T follicular helper cell (primary cell): ENCODE measurements around the gene CCDC15.

Source experiments
- DNase-seq: peaks from one replicate; pipeline ENCODE4 v3.0.0-alpha.2; 2020; ENCODE audit warnings: low read depth

The CCDC15 gene

DNA sequence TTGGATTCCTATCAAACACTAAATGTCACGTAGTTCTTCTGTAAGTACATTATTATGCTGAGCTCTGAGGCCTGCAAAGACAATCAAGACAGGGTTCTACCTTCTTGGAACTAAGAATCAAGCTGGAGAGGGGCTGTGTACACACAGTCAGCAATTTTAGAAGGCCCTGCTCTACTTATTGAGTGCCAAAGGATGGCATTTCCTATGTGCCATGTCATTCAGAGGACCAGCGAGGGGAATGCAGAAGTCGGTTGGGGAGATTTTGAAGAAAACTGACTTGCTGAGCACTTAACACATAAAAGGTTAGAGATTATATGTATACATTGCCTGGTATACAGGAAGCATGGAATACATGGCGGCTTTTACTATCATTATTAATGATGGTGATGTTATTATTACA, 114.4 kb downstream of the CCDC15 start:
- no peak for DNase-seq

DNA sequence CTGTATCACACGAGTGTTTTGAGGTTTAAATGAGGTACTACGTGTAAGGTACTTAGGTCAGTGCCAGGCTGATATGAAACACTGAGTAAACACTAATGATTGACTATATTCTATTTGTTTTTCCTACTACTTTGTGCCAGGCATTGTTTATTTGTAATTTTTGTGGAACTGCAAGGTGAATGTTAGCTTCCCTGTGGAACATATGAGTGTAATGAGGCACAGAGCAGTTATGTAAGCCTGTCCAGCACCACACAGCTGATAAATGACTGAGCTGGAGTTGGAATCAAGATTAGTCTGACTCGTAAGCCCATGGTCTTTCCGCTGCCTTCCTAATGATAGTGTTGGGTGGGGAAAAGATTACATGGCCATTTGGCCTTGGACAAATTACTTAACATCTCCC, 115.0 kb downstream of the CCDC15 start:
- DNase-seq, result no peak

DNA sequence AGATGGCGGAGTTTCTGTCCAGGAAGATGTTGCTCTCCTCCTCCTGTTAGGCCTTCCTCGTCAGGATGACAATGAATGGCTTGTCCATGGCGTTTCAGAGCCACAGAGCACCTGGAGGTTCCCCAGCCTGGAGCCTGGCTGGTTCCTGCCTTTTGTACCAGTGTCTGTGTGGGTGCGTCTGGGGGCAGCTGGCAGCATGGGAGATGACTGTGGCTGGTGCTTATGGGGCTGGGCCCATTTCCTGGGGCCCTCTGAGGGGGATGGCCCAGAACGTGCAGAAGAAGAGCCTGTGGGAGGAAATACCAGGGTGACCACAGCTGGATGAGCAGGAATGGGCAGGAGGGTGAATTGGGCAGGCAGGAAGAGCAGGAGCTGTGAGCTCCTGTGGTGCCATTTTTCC, 115.8 kb downstream of the CCDC15 start:
- no peak for DNase-seq

DNA sequence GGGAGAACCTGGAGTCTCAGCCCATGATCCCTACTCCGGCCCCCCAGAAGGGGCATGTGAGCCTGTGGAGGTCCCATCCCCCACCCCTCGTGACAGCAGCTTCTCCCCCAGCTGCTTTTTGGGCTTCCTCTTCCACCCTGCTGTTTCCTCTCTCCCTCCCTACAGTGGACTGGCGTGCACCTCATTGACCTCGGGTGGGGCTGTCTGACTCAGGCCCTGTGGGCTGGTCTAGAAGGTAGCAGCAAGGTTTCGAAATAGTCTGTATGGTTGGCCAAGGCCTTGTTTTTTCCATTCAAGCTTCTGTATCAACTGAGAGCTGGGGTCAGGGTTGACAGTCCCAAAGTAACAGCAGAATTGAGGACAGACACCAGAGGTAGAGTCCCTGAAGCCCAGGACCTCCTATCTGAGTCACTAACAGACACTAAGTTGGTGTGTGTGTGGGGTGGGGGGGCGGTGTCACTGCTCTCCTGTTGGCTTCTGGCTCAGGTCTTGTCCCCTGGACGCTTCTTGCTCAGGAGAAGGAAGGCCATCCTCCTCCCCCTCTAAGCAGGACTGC, 116.8 kb downstream of the CCDC15 start:
- DNase-seq, result no peak

DNA sequence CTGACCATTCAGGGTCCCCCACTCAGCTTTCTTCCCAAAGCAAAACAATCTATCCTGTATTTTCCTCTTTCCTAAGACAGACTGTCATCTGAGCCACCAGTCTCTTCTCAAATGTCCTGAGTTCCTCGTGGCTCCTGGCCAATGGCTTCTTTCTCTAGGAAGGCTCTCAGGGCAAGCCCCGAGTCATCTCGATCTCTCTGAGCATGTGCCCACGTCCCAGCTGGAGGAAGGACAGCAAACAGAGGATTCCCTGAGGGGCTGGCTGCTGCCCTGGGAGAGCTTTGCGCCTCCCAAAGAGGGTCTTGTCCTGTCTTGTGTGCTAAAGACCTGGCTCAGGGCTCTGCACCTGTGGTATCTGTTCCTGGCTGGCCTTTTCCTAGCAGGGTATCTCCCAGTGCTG, 117.4 kb downstream of the CCDC15 start:
- no peak for DNase-seq

DNA sequence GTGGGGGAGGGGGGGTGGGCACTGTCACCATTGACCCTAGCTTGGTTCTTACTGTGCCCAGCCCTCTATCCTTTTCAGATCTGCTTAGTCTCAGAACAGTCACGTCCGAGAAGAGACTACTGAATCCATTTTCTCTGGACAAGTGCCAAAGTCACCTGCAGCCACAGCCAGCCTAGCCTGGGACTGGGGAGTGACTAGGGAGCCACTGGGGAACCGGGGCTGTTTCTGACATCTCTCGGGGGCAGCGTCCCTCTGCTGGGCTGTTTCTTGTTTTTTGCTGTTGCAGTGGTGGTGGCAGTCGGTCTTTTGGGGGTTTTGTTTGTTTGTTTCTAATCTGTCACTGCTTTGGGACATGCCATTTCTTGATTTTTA, 117.8 kb downstream of the CCDC15 start:
- no peak for DNase-seq

DNA sequence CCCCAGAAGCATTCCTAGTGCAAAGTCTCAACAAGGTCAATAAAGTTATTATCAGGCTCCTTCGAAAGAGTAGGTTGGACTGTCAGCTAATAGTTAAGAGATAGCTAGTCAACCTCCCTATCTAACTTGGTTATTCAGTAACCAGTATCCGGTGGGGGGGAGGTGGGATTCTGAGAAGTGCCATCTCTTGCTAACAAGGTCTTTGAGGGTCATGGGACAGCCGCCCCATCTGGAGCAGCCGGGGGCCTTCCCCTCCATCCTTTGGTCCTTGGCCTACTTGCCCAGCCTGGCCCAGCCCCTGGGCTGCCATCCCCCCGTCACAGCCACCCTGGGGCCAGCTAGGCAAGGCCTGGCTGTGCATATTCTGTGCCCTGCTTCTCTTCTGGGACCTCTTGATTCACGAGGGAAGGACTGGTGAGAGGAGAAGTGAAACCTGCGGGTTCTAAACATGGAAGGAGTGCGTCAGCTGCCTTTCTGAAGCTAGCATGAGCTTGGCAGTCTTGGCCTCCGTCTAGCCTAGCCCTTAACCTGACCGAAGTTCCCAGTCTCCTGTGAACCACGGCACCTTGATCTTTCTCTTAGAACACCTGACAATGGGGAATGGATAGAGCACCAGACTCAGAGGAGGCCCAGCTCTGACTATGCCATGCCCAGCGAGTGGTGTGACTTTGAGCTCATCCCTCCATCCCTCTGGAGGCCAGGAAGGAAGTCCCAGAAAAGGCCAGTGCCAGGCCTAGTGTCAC, 118.4 kb downstream of the CCDC15 start:
- DNase-seq, result no peak

DNA sequence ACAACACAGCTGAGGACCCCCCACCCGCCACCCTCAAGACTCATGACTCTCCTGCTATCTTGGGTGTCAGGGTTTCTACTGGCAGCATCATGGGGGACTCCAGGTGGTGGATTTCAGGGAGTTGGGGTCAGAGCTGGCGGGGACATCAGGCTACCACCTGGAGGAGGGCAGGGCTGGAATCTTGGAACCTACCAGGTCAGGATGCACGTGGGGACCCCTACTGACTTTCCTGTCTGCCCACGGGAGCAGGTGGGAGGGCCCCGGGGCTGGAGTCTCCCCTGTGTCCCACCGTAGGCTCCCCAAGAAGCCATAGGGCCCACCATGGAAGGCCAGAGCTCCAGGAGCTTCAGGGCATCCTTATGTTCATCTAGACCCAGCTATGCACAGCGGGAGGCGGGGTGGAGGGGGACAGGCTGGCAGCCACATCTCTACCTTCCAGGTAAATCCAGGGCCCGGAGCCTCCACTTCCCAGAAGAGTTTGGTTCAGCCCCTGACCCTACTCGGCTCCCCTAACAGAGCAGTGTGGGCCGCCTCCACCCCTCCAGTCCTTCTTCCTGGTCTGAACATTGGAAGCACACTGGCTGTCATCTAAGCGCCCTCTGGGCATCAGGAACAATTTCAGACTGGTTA, 119.1 kb downstream of the CCDC15 start:
- no peak for DNase-seq

DNA sequence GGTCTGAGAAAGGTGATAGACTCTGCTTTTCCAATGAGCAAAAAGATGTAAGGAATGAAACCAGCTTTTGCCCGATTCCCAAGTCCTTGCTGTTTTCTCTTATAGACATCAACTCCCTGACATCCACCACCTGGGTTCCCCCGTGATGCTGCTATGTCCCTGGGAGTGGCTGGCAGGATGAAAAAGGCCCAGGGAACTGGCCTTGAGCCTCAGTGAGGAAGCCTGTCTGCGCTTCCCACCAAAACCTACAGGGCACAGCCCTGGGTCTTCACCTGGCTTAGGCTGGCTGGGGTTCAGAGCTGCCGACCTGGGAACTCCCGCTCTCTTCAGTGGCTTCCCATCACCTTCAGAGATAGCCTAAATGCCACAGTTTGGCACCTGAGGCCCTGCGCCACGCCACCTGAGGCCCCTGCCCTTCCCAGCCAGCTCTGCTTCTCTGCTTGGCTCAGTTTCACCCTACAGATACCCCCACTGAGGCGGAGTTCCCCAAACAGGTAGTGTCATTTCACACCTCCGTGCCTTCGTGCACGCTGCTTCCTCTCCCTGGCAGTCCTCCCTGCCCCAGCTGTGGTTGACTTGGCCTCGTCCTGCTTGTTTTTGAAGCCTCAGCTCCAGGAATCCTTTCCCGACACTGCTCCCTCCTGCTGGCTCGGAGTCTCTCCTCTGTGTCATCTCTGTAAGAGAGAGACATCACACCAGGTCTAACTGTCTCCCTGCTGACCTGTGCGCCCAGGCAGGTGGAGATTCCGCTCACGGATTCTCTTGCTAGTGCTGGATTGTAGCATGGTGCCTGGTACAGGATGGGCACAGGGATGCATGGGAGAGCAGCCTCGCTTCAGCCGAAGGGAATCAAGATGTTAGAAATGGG, 119.8 kb downstream of the CCDC15 start:
- DNase-seq, result no peak

DNA sequence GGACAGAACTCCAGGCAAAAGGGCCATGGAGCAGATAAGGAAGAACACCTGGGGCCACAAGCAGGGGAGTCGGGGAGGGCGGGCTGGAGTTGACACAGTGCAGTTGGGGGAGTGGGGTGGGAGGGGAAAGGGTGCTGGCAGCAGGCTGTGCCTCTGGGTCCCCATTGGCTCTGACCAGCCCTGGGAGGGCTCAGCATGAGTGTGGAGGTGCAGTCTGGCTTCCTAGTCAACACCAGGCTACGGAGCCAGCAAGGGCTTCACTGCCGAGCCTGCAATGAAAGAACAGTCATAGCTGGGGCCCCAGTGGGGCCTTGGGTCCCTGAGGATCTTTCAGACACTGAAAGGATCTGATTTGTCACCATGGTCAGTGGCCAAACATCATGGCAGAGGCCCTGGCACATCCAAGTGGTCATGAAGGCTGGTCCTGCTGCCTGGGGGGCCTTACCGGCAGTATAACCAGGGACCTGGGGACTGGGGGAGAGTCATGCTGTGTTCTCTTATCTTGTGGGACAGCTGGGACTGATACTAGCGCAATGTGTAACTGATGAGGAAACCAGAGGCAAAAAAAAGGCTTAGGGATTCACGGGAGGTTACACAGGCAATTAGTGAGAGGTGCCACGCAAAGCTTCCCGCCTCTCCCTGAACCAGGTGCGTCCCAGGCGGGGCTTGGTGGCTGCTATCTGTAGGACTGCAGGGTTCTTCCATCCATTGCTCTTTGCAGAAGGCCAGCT, 120.7 kb downstream of the CCDC15 start:
- no peak for DNase-seq

DNA sequence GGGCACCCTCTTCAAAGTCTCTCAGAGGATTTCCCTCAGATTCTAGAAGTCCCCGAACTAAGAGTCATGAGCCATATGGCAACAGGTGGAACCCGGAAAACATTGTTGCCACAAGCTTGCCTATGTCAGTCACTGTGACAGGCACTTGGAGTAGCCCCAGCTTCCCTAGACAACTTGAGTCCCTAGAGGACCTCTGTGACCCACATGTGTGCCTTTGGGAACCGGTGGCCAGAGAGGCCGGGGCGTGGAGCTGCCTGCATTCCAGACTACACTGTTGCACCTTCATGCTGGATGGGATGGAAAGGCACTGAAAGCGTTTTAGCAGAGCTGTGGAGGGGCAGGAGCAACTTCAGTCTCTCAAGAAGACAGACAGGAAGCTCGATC, 121.2 kb downstream of the CCDC15 start:
- no peak for DNase-seq

DNA sequence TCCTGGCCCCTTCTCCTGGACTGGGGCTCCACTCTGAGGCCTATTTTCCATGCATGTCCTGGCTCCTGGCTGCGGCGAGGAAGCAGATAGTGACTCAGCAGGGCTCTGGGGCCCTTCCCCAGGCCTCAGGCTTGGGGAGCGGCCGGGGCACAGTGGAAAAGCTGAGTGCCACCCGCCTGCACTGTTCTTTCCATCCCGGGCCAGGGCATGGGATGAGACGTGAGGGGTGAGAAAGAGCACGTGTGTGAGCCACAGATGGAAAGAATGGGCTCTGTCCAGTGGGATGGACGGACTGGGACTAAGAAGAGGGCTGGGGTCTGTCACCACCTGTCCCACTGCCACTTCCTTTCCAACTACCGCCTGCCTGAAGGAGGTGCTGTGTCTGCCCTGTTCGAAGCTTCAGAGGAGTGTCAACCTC, 121.9 kb downstream of the CCDC15 start:
- no peak for DNase-seq

DNA sequence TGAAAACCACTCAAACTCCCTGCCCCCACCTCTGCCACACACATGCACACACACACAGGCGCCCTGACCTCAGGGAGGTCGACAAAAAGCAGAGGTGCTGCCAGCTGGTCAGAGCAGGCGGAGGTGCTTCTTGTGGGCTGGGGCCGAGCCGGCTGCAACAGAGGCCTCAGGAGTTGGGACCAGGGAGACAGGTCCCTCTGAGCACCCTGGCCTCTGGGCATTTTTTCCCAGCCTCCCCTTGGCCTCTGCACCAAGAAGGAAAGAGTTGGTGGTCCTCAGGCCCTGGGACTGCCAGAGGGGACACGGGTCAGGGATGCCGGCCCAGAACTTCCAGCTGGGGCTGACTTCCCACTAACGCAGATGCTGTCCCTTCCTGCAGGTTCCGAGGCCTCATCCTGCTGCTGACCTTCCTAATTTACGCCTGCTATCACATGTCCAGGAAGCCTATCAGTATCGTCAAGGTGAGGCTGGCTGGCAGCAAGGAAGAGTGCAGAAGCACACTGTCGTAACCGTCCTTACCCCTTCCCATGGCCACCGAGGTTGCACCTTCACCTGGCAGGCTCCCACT, 122.5 kb downstream of the CCDC15 start:
- no peak for DNase-seq

DNA sequence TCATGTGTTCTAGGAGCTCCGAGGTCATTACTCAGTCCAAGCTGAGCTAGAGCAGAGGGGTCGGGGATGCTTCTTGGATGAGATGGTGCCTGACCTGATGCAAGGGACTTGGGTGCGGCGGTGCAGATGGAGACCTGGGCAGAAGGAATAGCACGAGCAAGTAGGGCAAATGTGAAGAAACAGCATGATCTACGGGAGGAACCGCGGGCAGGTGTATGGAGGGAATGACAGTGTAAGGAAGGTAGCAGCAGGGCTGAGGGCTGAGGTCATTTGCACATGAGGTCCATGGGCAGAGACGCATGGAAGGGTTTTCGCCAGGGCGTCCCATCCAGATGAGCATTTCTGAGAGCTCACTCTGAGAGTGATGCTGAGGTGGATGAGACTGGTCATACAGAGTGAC, 124.0 kb downstream of the CCDC15 start:
- DNase-seq, result no peak

DNA sequence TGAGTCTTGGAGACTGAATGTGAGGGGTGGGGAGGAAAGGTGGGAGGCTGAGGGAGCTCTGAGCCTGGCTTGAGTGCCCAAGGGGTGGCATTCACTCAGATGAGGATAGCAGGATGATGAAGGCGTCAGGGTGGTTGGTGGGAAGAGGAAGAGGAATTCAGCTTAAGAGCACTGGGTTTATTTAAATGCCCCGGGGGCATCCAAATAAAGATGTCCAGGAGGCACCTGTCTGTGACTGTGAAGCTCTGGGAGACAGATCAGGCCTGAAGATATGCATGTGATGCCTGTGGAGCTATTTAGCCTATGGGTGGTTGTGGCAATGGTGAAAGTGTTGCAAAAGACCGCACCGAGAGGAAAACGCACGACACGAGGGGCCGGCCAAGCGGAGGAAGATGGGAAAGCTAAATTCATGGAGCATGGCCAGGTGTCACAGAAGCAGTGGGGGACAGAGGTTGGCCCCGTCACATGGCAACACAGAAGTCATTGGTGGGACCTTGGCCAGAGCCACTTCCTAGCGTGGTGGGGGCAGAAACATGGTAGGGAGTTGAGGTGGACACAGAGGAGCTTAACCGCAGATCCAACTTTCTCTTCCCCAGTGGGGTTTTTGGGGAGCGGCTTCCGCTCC, 124.6 kb downstream of the CCDC15 start:
- DNase-seq, result no peak

DNA sequence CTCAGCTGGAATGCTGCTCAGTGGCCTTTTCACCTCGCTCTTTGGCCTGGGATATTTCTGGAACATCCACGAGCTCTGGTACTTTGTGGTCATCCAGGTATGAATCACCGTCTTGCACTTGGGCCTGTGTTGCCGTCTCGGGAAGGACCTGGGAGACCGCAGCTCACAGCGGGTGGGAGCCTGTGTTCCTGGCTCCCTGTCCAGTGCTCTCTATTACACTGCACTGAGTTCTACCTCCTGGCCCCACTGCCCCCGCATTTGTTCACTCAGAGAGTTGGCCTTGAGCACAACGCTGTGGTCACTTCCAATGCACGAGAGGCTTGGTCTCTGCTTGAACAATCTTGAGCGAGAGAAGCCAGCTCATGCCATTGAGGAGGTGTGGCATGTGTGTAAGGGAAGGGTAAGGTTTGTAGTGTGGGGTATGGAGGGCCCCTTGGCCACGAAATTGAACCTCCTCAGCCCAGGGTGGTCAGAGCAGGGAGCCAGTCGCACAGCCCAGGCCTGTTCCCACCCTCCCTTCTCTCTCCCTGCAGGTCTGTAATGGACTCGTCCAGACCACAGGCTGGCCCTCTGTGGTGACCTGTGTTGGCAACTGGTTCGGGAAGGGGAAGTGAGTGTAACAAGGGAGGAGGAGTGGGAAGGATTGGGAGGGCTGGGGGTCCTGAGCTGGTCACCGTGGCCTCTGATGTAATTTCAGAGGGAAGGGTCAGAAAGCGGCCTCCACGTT, 125.3 kb downstream of the CCDC15 start:
- no peak for DNase-seq

DNA sequence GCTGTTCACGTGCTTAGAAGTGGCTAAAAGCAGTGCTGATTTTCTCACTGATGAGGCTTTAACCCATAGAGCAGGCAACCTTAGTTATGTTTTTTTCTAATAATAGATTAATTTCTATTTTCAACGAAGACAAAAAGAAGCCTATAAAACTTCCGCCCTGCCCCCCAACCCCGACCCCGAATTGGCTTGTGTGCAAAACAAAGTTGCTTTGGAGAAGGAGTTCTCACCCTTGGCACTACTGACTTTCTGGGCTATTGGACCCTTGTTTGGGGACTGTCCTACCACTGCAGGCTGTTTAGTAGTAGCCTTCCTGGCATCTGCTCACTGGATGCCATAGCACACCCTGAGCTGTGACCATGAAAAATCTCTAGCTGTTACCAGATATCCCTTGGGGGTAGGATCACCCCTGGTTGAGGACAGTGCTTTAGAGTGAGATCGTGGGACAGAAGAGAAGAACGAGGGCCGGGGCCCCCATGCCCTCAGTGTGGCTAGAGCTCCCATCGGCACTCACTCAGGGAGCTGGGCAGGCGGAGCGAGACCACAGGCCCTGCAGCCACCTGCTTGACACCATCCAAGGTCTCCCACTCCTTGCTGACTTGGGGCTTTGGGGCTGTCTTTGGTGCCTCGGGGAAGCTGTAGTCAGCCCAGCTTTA, 126.0 kb downstream of the CCDC15 start:
- DNase-seq, result no peak

DNA sequence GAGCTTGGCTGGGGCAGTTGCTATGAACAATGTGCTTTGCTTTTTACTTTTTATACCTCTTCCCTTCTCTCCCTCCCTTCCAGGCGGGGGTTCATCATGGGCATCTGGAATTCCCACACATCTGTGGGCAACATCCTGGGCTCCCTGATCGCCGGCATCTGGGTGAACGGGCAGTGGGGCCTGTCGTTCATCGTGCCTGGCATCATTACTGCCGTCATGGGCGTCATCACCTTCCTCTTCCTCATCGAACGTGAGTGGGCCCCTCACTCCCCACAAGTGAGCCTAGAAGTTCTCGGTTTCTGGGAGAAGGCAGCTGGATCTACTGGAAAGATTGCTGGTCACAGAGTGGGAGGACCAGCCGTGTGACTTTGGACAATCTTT, 126.5 kb downstream of the CCDC15 start:
- DNase-seq, result no peak

DNA sequence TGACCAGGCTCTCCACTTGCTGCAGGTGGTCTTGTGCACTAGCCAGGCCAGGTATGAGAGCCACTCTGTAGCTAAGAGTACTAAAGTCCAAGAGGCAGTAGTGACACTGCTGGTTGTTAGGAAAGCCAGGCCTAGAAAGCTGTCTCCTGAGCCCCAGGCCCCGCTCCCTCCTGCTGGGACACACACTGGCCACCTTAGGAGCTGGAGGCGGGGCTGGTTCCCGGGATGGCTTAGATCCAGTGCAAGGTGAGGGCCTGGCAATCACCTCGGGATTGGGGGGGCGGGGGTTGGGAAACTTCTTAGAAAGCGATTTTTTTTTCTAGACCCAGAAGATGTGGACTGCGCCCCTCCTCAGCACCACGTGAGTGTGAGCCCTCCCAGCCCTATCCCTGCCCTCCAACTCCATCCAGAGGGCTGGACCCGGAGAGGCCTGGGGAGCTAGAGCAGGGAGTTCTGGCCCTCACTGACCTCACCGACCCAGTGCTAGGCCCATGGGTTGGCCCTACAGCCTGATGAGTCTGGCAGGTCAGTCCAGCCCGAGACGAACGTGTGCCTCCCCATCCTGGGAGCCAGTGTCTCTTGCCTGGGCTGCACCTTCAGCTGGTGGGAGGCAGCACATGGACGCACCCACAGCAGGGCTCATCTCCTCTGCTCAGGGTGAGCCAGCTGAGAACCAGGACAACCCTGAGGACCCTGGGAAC, 127.2 kb downstream of the CCDC15 start:
- no peak for DNase-seq
